Measurements from ENCODE around the gene VPS35.

- TF ChIP-seq, protein P1, sequence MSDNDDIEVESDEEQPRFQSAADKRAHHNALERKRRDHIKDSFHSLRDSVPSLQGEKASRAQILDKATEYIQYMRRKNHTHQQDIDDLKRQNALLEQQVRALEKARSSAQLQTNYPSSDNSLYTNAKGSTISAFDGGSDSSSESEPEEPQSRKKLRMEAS (IDR thresholded peaks at IDR 0.05): no peak
- TF ChIP-seq, protein P2, sequence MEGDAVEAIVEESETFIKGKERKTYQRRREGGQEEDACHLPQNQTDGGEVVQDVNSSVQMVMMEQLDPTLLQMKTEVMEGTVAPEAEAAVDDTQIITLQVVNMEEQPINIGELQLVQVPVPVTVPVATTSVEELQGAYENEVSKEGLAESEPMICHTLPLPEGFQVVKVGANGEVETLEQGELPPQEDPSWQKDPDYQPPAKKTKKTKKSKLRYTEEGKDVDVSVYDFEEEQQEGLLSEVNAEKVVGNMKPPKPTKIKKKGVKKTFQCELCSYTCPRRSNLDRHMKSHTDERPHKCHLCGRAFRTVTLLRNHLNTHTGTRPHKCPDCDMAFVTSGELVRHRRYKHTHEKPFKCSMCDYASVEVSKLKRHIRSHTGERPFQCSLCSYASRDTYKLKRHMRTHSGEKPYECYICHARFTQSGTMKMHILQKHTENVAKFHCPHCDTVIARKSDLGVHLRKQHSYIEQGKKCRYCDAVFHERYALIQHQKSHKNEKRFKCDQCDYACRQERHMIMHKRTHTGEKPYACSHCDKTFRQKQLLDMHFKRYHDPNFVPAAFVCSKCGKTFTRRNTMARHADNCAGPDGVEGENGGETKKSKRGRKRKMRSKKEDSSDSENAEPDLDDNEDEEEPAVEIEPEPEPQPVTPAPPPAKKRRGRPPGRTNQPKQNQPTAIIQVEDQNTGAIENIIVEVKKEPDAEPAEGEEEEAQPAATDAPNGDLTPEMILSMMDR (IDR thresholded peaks at IDR 0.05): no peak
- no peak for TF ChIP-seq PHF8 (IDR thresholded peaks at IDR 0.05; ENCODE audit: borderline replicate concordance, low read depth)
- TF ChIP-seq SMC3 (IDR thresholded peaks at IDR 0.05): no peak
- TF ChIP-seq ELK1 (IDR thresholded peaks at IDR 0.05; ENCODE audit: low read depth, low read length): no peak
- no peak for TF ChIP-seq HOXA7 (CRISPR knock-in tag; IDR thresholded peaks at IDR 0.05)
- no peak for TF ChIP-seq MYC (IDR thresholded peaks at IDR 0.05; ENCODE audit: borderline replicate concordance, low read length)
- no peak for TF ChIP-seq RFX5 (IDR thresholded peaks at IDR 0.05)
- TF ChIP-seq, protein P3, sequence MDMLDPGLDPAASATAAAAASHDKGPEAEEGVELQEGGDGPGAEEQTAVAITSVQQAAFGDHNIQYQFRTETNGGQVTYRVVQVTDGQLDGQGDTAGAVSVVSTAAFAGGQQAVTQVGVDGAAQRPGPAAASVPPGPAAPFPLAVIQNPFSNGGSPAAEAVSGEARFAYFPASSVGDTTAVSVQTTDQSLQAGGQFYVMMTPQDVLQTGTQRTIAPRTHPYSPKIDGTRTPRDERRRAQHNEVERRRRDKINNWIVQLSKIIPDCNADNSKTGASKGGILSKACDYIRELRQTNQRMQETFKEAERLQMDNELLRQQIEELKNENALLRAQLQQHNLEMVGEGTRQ (IDR thresholded peaks at IDR 0.05): no peak
- TF ChIP-seq NFE2L2 (conservative IDR thresholded peaks at IDR 0.05; ENCODE audit: low read length): no peak
- TF ChIP-seq JUN (IDR thresholded peaks at IDR 0.05): no peak
- TF ChIP-seq HEYL (CRISPR knock-in tag; IDR thresholded peaks at IDR 0.05): no peak
- no peak for TF ChIP-seq RAD21 (conservative IDR thresholded peaks at IDR 0.05 in 1 of 2, IDR thresholded peaks at IDR 0.05 in 1 of 2)
- no peak for TF ChIP-seq BHLHE40 (IDR thresholded peaks at IDR 0.05; ENCODE audit: low read depth, low read length)
Measured at GRCh38 chr16:46688101-46688653, 801 bp downstream of the VPS35 start.

Measured in A549 (cell line).